Activated CD4-positive, alpha-beta T cell treated with anti-CD3 and anti-CD28 coated beads, Interleukin-2, amount 50 U/mL, for 4 hours (primary cell): ENCODE results near the gene AGAP5.

Experiments
- DNase-seq, 2 experiments: peaks; one replicate each; pipeline ENCODE4 v3.0.0-alpha.2; 2020

The AGAP5 gene

GRCh38 chr10:73650537-73651331 lies 47.2 kb downstream of the AGAP5 start:
- DNase-seq = no peak

- no peak for DNase-seq
These were observed 47.9 kb downstream of the AGAP5 start for GRCh38 chr10:73649876-73650536.

- no peak for DNase-seq
These were observed 48.7 kb downstream of the AGAP5 start for GRCh38 chr10:73648975-73649829.

DNA sequence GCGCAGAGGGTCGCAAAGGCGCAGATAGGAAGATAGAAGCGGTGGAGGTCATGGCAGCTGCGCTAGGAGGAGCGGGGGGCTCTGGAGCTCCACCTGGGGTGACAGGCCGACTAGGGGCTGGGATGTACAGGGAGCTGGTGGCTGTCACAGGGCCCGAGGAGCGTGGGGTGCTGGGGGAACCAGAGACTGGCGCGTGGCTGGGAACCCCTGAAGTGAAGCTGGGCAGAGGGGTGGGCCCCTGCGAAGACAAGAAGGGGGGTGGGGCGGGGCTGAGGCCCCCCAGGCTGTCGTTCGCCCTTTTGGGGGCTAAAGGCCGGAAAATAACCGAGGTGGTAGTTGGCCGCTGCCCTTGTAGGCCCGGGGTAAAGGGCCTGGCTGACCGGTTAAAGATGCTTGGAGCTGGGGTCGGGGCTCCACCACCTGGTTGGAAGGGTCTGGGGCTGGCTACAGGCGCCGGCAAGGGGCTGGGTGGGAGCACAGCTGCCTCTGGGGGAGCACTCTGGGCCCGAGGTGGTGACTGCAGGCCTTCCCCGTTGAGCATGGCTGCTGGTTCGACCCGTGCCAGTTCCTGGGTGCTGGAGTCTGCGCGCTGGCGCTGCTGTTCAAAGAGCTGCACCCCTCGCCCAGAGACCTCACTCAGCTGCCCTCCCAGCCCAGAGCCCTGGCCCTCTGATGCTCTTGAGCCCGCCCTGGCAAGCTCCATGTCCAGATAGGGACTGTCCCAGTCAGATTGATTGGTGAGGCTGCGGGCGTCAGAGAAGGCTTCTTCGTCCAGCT lies 49.8 kb downstream of the AGAP5 start:
- DNase-seq = no peak

DNA sequence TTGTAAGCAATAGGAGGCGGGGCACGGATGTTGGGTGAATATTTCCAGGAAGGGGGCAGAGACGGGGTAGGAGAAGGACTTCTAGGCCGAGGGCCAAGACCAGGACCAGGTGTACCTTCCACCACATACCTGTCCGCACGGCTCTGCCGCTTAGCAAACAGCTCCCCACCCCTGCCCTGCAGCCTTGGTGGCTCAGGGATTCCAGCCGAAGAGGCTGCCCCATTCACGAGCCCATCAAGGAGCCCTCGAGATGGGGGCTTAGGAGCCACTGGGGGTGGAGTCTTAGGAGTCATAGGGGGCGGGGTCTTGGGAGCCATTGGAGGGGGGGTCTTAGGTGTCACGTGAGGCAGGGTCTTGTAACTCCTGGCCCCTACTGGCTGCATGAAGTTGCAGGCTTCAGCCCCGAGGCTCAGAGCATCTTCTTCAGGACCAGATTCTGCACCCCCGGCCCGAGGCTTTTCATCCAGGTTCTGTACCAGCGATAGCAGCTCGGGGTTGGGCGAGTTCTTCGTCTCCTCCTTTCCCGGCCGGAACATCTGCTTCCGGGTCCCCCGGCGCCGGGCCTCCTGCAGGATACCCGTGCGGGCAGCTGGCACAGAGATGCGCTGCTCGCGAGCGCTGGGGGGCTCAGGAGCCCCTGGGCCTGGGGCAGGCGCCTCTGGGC lies 50.6 kb downstream of the AGAP5 start:
- no peak for DNase-seq

DNA sequence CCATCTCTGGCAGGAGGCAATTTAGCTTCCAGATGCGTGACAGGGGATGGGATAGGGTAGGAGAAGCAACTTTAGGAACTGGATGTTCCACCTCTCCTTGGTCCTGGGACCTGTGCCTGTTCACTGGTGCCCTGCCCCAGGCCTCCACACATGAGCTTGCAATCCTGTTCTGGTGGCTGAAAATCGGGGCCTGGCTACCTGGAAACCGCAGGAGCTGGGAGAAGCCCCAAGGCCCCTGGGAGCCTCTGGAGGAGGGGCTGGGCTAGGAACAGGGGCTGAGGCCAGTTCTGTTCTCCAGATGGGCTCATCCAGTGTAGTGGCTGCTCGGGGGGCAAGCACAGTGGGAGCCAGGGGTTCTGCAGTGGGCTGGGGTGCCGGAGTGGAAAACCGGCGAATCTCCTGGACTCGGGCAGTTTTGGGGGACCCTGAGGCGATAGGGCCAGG lies 51.3 kb downstream of the AGAP5 start:
- no peak for DNase-seq

DNA sequence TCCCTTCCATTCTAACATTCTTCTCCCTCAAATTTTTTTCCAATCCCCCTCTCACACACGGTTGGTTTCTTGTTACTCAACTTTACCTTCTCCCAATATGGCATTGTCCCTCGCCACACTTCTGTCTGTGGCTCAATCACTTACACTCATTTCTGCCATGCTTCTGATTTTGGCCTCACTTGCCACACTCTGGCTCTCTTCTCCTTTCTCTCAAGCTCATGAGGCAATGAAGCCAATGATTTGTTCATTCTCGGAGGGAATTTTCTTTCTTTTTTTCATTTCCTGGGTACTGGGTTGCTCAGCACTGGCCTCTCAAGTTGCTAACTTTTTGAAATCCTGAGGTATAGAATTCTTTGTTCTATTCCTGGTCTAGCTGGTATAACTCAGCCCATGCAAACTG lies 52.7 kb downstream of the AGAP5 start:
- no peak for DNase-seq

- no peak for DNase-seq
These were observed 53.1 kb downstream of the AGAP5 start for GRCh38 chr10:73644767-73645166.

- peak; percentile 25 to 27 for DNase-seq
These were observed 53.7 kb downstream of the AGAP5 start for GRCh38 chr10:73644015-73644743.

- no peak for DNase-seq
These were observed 54.5 kb downstream of the AGAP5 start for GRCh38 chr10:73643362-73643761.

- no peak for DNase-seq
These were observed 56.4 kb downstream of the AGAP5 start, which contains the start of gene MYOZ1 for GRCh38 chr10:73641328-73642060. MYOZ1 (minus strand) TSS chr10:73641474; CDS start chr10:73640017, 1,457 bp downstream.

GRCh38 chr10:73639286-73639685 lies 58.6 kb downstream of the AGAP5 start:
- DNase-seq = no peak

DNA sequence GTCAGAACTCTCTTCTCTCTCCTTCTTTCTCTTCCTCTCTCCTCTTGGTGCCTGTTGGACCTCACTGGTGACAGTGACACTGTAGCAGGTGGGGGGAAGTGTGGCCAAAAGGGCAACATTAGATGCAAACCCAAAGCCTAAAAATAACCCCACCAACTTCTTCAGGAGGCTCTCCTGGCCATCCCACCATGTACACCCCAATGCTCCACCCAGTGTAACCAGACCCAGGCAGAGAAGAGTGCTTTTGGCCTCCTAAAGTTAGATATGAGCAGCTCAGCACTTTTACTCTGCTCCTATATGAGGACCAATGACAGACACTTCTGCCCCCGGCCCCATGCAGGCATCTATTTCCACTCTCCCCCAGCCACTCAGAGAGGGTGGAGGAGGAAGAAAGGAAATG lies 62.1 kb downstream of the AGAP5 start:
- no peak for DNase-seq

- no peak for DNase-seq
These were observed 63.5 kb downstream of the AGAP5 start for GRCh38 chr10:73634421-73634820.

- no peak for DNase-seq
These were observed 68.7 kb downstream of the AGAP5 start for GRCh38 chr10:73629165-73629564.

- no peak for DNase-seq
These were observed 69.5 kb downstream of the AGAP5 start for GRCh38 chr10:73628405-73628804.

DNA sequence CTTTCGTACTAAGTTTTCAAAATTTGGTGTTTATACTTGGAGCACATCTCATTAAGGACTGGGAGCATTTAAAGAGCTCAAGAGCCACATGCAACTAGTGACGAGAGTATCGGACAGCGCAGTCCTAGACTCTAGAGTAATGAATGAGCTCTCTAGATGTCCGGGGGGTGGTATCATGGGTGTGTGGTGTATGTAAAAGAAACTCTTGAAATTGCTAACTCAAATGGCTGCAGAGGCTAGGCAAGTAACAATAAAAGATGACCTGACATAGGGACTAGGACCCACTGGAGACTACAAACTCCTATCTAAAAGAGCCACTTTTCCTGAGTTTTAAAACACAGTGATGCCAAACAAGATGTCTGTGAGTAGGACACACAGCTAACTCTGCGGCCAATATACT lies 70.6 kb downstream of the AGAP5 start:
- DNase-seq = no peak

DNA sequence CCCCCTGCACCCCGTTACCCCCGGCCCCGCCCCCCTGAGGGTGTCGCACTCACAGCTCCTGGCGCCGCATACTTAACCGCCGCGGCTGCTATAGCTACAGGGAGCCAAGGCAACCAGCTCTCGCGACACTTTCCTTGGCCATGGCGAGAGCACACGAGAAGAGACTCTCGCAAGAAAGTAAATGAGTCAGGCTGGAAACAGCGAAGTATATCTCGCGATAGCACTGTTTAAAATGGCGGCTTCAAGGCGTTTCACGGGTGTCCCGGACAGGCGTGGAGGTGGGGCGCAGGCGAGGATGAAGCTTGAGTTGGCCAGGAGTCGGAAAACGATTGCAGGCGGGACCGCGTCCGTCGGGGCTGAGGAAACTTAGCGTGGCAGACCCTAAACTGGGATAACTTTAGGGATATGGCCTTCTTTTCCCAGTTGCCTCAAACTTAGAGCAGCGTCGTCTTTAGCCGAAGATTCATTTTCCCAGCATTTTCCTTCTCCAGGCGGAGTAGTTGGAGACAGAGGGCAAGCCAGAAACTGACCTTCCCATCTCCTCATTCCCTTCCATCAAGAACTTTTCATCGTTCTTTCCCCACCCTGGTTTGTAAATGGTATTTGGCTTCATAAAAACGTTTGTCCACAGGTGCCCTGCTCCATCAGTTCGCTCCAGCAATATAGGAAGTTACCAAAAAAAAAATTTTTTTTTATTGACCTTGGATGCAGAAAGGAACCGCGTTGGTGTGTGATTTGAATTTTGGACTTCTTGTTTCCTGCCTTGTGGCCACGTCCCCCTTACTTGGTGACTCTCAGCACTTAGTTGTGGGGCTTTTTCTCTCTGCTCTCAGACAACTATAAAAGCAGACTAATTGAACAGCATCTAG lies 71.8 kb downstream of the AGAP5 start:
- peak; percentile 89 to 92 for DNase-seq
